Osteocyte (in vitro differentiated cells): ENCODE data around the gene PAPSS1. TPM values are rescaled to one million over a fixed set of nuclear protein-coding genes. Genes with fewer than 3 reads are reported as not detected.

Source experiments
- DNase-seq: peaks from one replicate; pipeline ENCODE4 v3.0.0; 2021; ENCODE audit warnings: mixed read lengths; ENCODE audit not compliant: unreplicated experiment; ENCODE audit errors: extremely low spot score
- H3K27ac Mint-ChIP-seq: one replicate; pipeline ENCODE4 v1.8.0; 2021; ENCODE audit warnings: mild to moderate bottlenecking, mixed read lengths; ENCODE audit not compliant: unreplicated experiment
- H3K27me3 Mint-ChIP-seq: one replicate; pipeline ENCODE4 v1.8.0; 2021; ENCODE audit warnings: mixed read lengths; ENCODE audit not compliant: unreplicated experiment
- H3K36me3 Mint-ChIP-seq: one replicate; pipeline ENCODE4 v1.8.0; 2021; ENCODE audit warnings: mixed read lengths; ENCODE audit not compliant: unreplicated experiment
- H3K4me1 Mint-ChIP-seq: one replicate; pipeline ENCODE4 v1.8.0; 2021; ENCODE audit warnings: mixed read lengths; ENCODE audit not compliant: unreplicated experiment
- H3K4me3 Mint-ChIP-seq: one replicate; pipeline ENCODE4 v1.8.0; 2021; ENCODE audit warnings: mild to moderate bottlenecking, moderate library complexity, mixed read lengths; ENCODE audit not compliant: unreplicated experiment
- H3K9me3 Mint-ChIP-seq: one replicate; pipeline ENCODE4 v1.8.0; 2021; ENCODE audit warnings: mixed read lengths; ENCODE audit not compliant: unreplicated experiment
- total RNA-seq: library from RNA; stranded (reverse); gene quantifications from 2 replicates; pipeline ENCODE4 v1.2.1, GENCODE V29; 2021
- TF ChIP-seq, protein P1 (sequence below): fragments of 200-600 bp; sonication (generic); IDR thresholded peaks from 2 replicates; pipeline ENCODE4 v1.5.0; 2021; ENCODE audit warnings: antibody characterized with exemption, mild to moderate bottlenecking, moderate library complexity

PAPSS1 gene
- total RNA-seq, 1 donor from 2014 or later: 82.6 TPM

DNA sequence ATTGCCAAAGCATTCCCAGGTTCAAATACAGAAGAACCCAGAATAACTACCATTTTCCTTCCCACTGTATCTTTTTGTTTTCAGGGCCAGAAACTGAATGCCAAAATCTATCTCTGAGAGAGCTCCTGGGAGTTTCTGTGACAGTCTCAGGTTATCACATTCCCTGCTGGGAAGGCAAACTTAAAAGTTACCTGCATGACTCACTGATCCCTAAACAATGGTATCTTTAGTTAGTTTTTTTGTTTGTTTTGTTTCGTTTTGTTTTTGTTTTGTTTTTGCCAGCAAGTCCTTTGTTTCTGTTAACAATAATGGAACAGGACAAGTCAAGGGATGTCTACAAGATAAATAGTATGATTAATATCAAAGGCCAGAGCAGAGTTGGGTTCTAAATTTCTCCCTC, 34.3 kb downstream of the PAPSS1 start:
- TF ChIP-seq, protein P1, sequence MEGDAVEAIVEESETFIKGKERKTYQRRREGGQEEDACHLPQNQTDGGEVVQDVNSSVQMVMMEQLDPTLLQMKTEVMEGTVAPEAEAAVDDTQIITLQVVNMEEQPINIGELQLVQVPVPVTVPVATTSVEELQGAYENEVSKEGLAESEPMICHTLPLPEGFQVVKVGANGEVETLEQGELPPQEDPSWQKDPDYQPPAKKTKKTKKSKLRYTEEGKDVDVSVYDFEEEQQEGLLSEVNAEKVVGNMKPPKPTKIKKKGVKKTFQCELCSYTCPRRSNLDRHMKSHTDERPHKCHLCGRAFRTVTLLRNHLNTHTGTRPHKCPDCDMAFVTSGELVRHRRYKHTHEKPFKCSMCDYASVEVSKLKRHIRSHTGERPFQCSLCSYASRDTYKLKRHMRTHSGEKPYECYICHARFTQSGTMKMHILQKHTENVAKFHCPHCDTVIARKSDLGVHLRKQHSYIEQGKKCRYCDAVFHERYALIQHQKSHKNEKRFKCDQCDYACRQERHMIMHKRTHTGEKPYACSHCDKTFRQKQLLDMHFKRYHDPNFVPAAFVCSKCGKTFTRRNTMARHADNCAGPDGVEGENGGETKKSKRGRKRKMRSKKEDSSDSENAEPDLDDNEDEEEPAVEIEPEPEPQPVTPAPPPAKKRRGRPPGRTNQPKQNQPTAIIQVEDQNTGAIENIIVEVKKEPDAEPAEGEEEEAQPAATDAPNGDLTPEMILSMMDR: no peak
- no peak overlapping the region for H3K4me3 Mint-ChIP-seq
- no peak for DNase-seq
- no peak overlapping the region for H3K27ac Mint-ChIP-seq
- no peaks in the 10 kb centered on the region for H3K27me3 Mint-ChIP-seq
- H3K9me3 Mint-ChIP-seq: no peaks in the 10 kb centered on the region
- H3K36me3 Mint-ChIP-seq: peaks cover 43% of the 10 kb centered on the region
- H3K4me1 Mint-ChIP-seq: no peaks in the 10 kb centered on the region

DNA sequence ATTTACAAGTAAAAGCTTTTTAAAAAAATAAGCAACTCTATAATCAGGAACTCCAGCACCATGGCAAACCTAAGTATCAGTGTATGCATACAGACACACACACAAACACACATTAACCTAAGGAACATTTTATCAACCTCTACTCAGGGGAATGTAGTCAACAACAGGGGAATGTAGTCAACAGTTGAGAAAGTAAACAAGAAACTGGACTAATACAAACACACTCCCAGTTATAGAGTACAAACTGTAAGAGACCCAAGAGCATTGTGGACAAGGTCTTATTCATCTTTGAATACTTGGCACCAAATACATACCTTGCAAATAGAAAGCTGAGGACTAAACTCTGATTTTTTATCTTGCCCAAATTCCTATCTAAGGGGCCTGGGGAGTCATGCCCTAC, 36.2 kb downstream of the PAPSS1 start:
- Mint-ChIP-seq H3K4me3 (no peak overlapping the region), H3K36me3 (peaks cover 61% of the 10 kb centered on the region), H3K4me1 (no peaks in the 10 kb centered on the region), H3K9me3 (peaks cover 4% of the 10 kb centered on the region), H3K27ac (no peak overlapping the region), H3K27me3 (no peaks in the 10 kb centered on the region)
- no peak for DNase-seq
- TF ChIP-seq, protein P1: no peak

DNA sequence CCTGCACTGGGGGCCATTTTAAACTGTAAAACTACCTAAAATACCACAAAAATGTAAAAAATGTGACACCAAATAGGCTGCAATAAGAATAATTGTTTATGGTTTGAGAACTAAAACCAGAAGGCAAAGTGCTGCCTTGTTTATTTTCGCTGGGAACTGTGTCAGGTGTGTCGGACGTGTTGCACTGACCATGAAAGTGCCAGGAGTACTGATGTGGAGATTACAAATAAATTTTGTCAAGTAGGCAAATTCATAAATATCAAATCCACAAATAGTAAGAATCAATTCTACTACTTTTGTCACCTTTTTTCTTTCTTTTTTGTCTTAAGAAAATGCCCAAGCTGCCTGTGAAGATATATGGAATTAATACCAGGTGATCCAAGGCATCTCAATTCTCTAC, 37.7 kb downstream of the PAPSS1 start:
- no peak overlapping the region for H3K27ac Mint-ChIP-seq
- H3K4me3 Mint-ChIP-seq: no peak overlapping the region
- no peak for DNase-seq
- peaks cover 4% of the 10 kb centered on the region for H3K9me3 Mint-ChIP-seq
- peaks cover 72% of the 10 kb centered on the region for H3K36me3 Mint-ChIP-seq
- H3K27me3 Mint-ChIP-seq: no peaks in the 10 kb centered on the region
- TF ChIP-seq, protein P1: no peak
- H3K4me1 Mint-ChIP-seq: no peaks in the 10 kb centered on the region

GRCh38 chr4:107669068-107669467, 51.0 kb downstream of the PAPSS1 start:
- Mint-ChIP-seq H3K4me3 (no peak overlapping the region), H3K4me1 (peaks cover 24% of the 10 kb centered on the region), H3K9me3 (no peaks in the 10 kb centered on the region), H3K36me3 (peaks cover 16% of the 10 kb centered on the region), H3K27ac (no peak overlapping the region), H3K27me3 (no peaks in the 10 kb centered on the region)
- TF ChIP-seq, protein P1: no peak
- no peak for DNase-seq

DNA sequence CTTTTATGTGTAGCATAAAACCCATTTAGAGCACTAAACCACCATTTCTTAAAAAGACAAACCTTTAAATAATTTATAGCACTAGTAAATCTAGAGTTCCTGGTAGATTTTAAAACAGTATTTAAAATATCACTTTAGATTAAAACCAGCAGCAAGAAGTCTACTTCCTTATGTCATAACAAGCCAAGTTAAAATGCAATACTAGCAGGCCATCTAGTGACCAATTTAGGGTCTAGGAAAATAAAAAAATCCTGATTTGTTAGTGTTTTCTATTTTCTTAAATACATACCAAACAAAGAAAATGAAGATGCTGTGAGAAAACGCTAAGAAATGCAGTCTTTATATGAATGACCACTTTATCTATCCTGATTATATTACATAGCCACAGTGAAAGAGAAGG, 53.9 kb downstream of the PAPSS1 start:
- Mint-ChIP-seq H3K4me3 (no peak overlapping the region), H3K27me3 (no peaks in the 10 kb centered on the region), H3K9me3 (no peaks in the 10 kb centered on the region), H3K27ac (peak overlapping the region; percentile 86), H3K4me1 (peaks cover 40% of the 10 kb centered on the region), H3K36me3 (peaks cover 6% of the 10 kb centered on the region)
- TF ChIP-seq, protein P1: peak; percentile 66
- no peak for DNase-seq
